H1 (cell line): Measurements from ENCODE around the gene CEBPG. TPM values are rescaled to one million over a fixed set of nuclear protein-coding genes. Genes with fewer than 3 reads are reported as not detected.

Experiments
- CTCF ChIA-PET: fragments of 300-600 bp; sonication (Branson Sonifier 250); formaldehyde crosslinking; loops from one replicate; lab custom pipeline; 2021; ENCODE audit not compliant: partially characterized antibody; lab: Charles Lee
- POLR2A ChIA-PET: fragments of 300-600 bp; sonication (Branson Sonifier 250); formaldehyde crosslinking; loops from one replicate; lab custom pipeline; 2021; ENCODE audit warnings: inconsistent platforms; ENCODE audit not compliant: partially characterized antibody; lab: Charles Lee
- DNase-seq, 2 experiments: peaks; one replicate each; pipeline versions ENCODE4 v3.0.0 to v3.0.0-alpha.2; 2010 to 2022; ENCODE audit warnings: low spot score in 2 of 2, low read depth in 1 of 2, mixed read lengths in 1 of 2
- FAIRE-seq: peaks from 2 replicates; lab custom pipeline; 2011; peaks lifted over from hg19 to GRCh38; lab: Jason Lieb, UNC
- H2AFZ ChIP-seq: 2 replicates; pipeline ENCODE4 v1.8.1; 2012; ENCODE audit warnings: low read length, inconsistent platforms
- H2AK5ac ChIP-seq: 2 replicates; pipeline ENCODE4 v1.6.1; 2013; ENCODE audit warnings: low read depth, low read length
- H2BK120ac ChIP-seq: replicated peaks from 2 replicates; pipeline ENCODE3; 2013; ENCODE audit warnings: low read depth, low read length, inconsistent platforms
- H2BK12ac ChIP-seq: 2 replicates; pipeline ENCODE4 v1.6.1; 2013; ENCODE audit warnings: low read depth, low read length
- H2BK15ac ChIP-seq: 2 replicates; pipeline ENCODE4 v1.6.1; 2013; ENCODE audit warnings: low read length
- H2BK20ac ChIP-seq: 2 replicates; pipeline ENCODE4 v1.6.1; 2013; ENCODE audit warnings: low read length
- H2BK5ac ChIP-seq: 2 replicates; pipeline ENCODE4 v1.6.1; 2013; ENCODE audit warnings: low read depth, low read length
- H3K14ac ChIP-seq: 2 replicates; pipeline ENCODE4 v1.6.1; 2013; ENCODE audit warnings: inconsistent platforms; ENCODE audit not compliant: insufficient read length
- H3K18ac ChIP-seq: 2 replicates; pipeline ENCODE4 v1.6.1; 2013; ENCODE audit warnings: low read length; ENCODE audit errors: extremely low read depth
- H3K23ac ChIP-seq: 2 replicates; pipeline ENCODE4 v1.6.1; 2013; ENCODE audit warnings: inconsistent platforms; ENCODE audit not compliant: insufficient read length
- H3K23me2 ChIP-seq: 2 replicates; pipeline ENCODE4 v1.6.1; 2013; ENCODE audit warnings: low read depth, low read length
- H3K27ac ChIP-seq: 2 replicates; pipeline ENCODE4 v1.6.1; 2011; ENCODE audit warnings: low read depth, low read length, inconsistent platforms
- H3K27me3 ChIP-seq, 4 experiments: replicated peaks in 1 of 4; 1 replicate in 1 of 4; 2 replicates in 3 of 4; pipeline versions ENCODE4 v1.6.1 to v1.8.1; 2011 to 2013; ENCODE audit warnings: low read length in 3 of 4, mild to moderate bottlenecking in 3 of 4, inconsistent platforms in 2 of 4, mixed read lengths in 2 of 4, moderate library complexity in 1 of 4; ENCODE audit not compliant: control insufficient read depth in 3 of 4, insufficient read depth in 3 of 4; ENCODE audit errors: extremely low read depth in 1 of 4
- H3K36me3 ChIP-seq, 4 experiments: 2 replicates each; pipeline versions ENCODE4 v1.6.1 to v1.8.1; 2011 to 2013; ENCODE audit warnings: mild to moderate bottlenecking in 4 of 4, low read length in 3 of 4, moderate library complexity in 2 of 4, control low read depth in 1 of 4, inconsistent platforms in 1 of 4; ENCODE audit not compliant: insufficient read depth in 4 of 4, control insufficient read depth in 2 of 4
- H3K4ac ChIP-seq: replicated peaks from 2 replicates; pipeline ENCODE3; 2013; ENCODE audit warnings: low read length, low read depth, mixed read lengths, inconsistent platforms; ENCODE audit not compliant: insufficient read length
- H3K4me1 ChIP-seq, 4 experiments: replicated peaks in 1 of 4; 1 replicate in 1 of 4; 2 replicates in 3 of 4; pipeline versions ENCODE4 v1.6.1 to v1.8.1; 2011 to 2013; ENCODE audit warnings: low read length in 3 of 4, inconsistent platforms in 2 of 4, mixed read lengths in 1 of 4; ENCODE audit not compliant: insufficient read depth in 4 of 4, control insufficient read depth in 3 of 4
- H3K4me2 ChIP-seq, 2 experiments: 2 replicates each; pipeline versions ENCODE4 v1.6.1 to v1.8.1; 2011 to 2013; ENCODE audit warnings: low read depth in 2 of 2, low read length in 2 of 2, control low read depth in 1 of 2, inconsistent platforms in 1 of 2, mild to moderate bottlenecking in 1 of 2; ENCODE audit not compliant: insufficient read depth in 1 of 2
- H3K4me3 ChIP-seq, 4 experiments: fragments of 200-600, 300-600 bp in 1 of 4; sonication (generic), shearing (Covaris generic), sonication (Bioruptor Twin) in 1 of 4; 2 replicates each; pipeline versions ENCODE4 v1.5.1 to v1.8.1; 2011 to 2016; ENCODE audit warnings: low read length in 4 of 4, low read depth in 3 of 4, control low read depth in 2 of 4, inconsistent platforms in 2 of 4, mild to moderate bottlenecking in 2 of 4, mixed read lengths in 1 of 4, moderate library complexity in 1 of 4; ENCODE audit not compliant: insufficient read depth in 2 of 4; ENCODE audit errors: extremely low read depth in 1 of 4
- H3K56ac ChIP-seq: replicated peaks from 2 replicates; pipeline ENCODE3; 2013; ENCODE audit warnings: low read depth, mild to moderate bottlenecking, mixed read lengths, low read length, inconsistent platforms; ENCODE audit not compliant: insufficient read length
- H3K79me1 ChIP-seq: 2 replicates; pipeline ENCODE4 v1.6.1; 2013; ENCODE audit warnings: low read depth, low read length, control low read depth
- H3K79me2 ChIP-seq, 2 experiments: 2 replicates each; pipeline versions ENCODE4 v1.6.1 to v1.8.1; 2012 to 2013; ENCODE audit warnings: low read length in 2 of 2, mild to moderate bottlenecking in 2 of 2, inconsistent platforms in 1 of 2; ENCODE audit not compliant: insufficient read depth in 2 of 2, control insufficient read depth in 1 of 2
- H3K9ac ChIP-seq, 4 experiments: replicated peaks in 1 of 4; 1 replicate in 1 of 4; 2 replicates in 3 of 4; pipeline versions ENCODE4 v1.6.1 to v1.8.1; 2011 to 2013; ENCODE audit warnings: low read depth in 3 of 4, low read length in 3 of 4, control low read depth in 2 of 4, mild to moderate bottlenecking in 2 of 4, moderate library complexity in 2 of 4, inconsistent platforms in 1 of 4; ENCODE audit errors: extremely low read depth in 1 of 4
- H3K9me3 ChIP-seq, 2 experiments: 2 replicates each; pipeline versions ENCODE4 v1.6.1 to v1.8.1; 2012 to 2013; ENCODE audit warnings: mild to moderate bottlenecking in 2 of 2, moderate library complexity in 2 of 2, control low read depth in 1 of 2, inconsistent platforms in 1 of 2, low read depth in 1 of 2, low read length in 1 of 2, mixed read lengths in 1 of 2; ENCODE audit not compliant: insufficient read depth in 2 of 2
- H4K20me1 ChIP-seq, 2 experiments: replicated peaks in 1 of 2; 2 replicates each; pipeline versions ENCODE3 to v1.8.1; 2011 to 2013; ENCODE audit warnings: inconsistent platforms in 2 of 2, low read length in 2 of 2, mild to moderate bottlenecking in 1 of 2; ENCODE audit not compliant: insufficient read depth in 2 of 2, control insufficient read depth in 1 of 2
- H4K5ac ChIP-seq: 2 replicates; pipeline ENCODE4 v1.6.1; 2013; ENCODE audit warnings: low read length, low read depth, mixed read lengths, inconsistent platforms; ENCODE audit not compliant: insufficient read length
- H4K8ac ChIP-seq: 2 replicates; pipeline ENCODE4 v1.8.0; 2013; ENCODE audit warnings: mild to moderate bottlenecking, moderate library complexity, low read length, inconsistent platforms; ENCODE audit not compliant: insufficient read depth; ENCODE audit errors: extremely low read depth
- H4K91ac ChIP-seq: replicated peaks from 2 replicates; pipeline ENCODE3; 2013; ENCODE audit warnings: low read length, mixed read lengths, inconsistent platforms; ENCODE audit not compliant: insufficient read length
- EGR1 ChIP-seq: IDR thresholded peaks from 2 replicates; pipeline ENCODE4 v1.6.1; 2011; ENCODE audit warnings: low read depth, low read length, borderline replicate concordance
- KDM1A ChIP-seq: fragments of 200-600, 300-600 bp; sonication (generic); IDR thresholded peaks from 2 replicates; pipeline ENCODE4 v1.7.1; 2016; ENCODE audit warnings: mild to moderate bottlenecking, low read length, borderline replicate concordance
- RXRA ChIP-seq: IDR thresholded peaks from 2 replicates; pipeline ENCODE4 v1.6.1; 2011; ENCODE audit warnings: low read depth, mild to moderate bottlenecking, low read length, moderate library complexity; ENCODE audit not compliant: insufficient read depth
- WGBS, 2 experiments: shearing (Covaris generic) in 1 of 2; methylation state at CpG; one replicate each; pipeline versions ENCODE4 v1.1.6 to v1.1.7; 2013 to 2015; ENCODE audit warnings: low lambda C conversion rate in 2 of 2, mixed read lengths in 2 of 2, inconsistent platforms in 1 of 2, low coverage in 1 of 2, missing lambda C conversion rate in 1 of 2; ENCODE audit not compliant: insufficient replicate concordance in 2 of 2, insufficient coverage in 1 of 2, insufficient read length in 1 of 2; ENCODE audit errors: extremely low coverage in 1 of 2, missing lambda C conversion rate in 1 of 2; 5-methylcytosine and 5-hydroxymethylcytosine counted together
- polyA plus RNA-seq, 7 experiments: library from polyadenylated mRNA; depleted of rRNA in 3 of 7; stranded (reverse) in 5 of 7; unstranded in 2 of 7; fragments of >200 nt in 5 of 7; fragments of 200-250 nt in 2 of 7; gene quantifications; 1 replicate in 5 of 7; 2 replicates in 1 of 7; 4 replicates in 1 of 7; pipeline versions ENCODE4 v1.2.1 to v1.2.3, GENCODE V29; 2011 to 2013; ENCODE audit warnings: missing spikeins in 2 of 7, mixed read lengths in 2 of 7
- total RNA-seq: library from RNA; stranded (reverse); fragmentation: NEBNext Ultra II Directional; extraction: Animal tissue kit (Norgen Biotek cat#: 25700); gene quantifications from 2 replicates; pipeline ENCODE4 v1.2.1, GENCODE V29; 2021
- TF ChIP-seq, protein P1 (sequence below): IDR thresholded peaks from 2 replicates; pipeline ENCODE4 v1.6.1; 2012; ENCODE audit warnings: low read length, inconsistent platforms
- TF ChIP-seq, protein P2 (sequence below), 3 experiments: IDR thresholded peaks; 1 replicate in 2 of 3; 2 replicates in 1 of 3; pipeline versions ENCODE4 v1.5.1 to v1.6.1; 2011; ENCODE audit warnings: low read length in 3 of 3, mild to moderate bottlenecking in 3 of 3, inconsistent platforms in 2 of 3, low read depth in 1 of 3, moderate library complexity in 1 of 3; ENCODE audit not compliant: insufficient read depth in 1 of 3; ENCODE audit errors: control extremely low read depth in 1 of 3

The CEBPG gene
- total and polyA plus RNA-seq, 2 of the 8 experiments (the other 6 are each of a cell fraction or from before 2014, with no cell fraction given) = 12.3 to 35.4 TPM

DNA sequence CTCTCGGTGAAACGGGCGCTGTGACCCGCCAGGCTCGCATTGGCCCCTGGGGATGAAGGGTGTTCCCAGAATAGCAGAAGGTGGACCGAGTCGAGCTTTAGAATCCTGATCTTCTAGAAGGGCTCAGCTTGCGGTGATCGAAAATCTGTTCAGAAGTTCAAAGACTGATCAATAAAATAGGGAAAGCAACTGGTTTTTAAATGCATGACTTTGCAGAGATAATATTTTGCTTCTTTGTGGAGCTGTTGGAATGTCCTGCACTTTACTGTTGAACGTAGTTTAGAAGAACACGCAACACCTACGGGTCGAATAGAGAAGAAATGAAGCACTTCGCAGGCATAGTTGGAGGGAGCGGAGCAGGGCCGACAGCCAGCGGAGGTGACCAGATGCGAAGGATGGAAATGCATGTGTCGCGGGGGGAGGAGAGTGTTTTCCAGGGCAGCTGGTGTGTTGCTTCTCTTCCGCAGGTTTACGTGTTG lies 766 bp downstream of the CEBPG start:
- FAIRE-seq (no peak), DNase-seq (no peak)
- H3K23ac ChIP-seq = no peak overlapping the region
- no peak overlapping the region for H2AFZ ChIP-seq
- no peak overlapping the region for H4K5ac ChIP-seq
- ChIA-PET CTCF (interaction anchor here (0.6 to 1.6 kb wide), 10 partner anchors 10 to 160 kb away, joined by 3 to 6 read pairs (median 3); no protein-coding TSS in a partner anchor), POLR2A (interaction anchor here (0.8 to 6.1 kb wide), 35 partner anchors 10 to 229 kb away, joined by 3 to 87 read pairs (median 4); partner anchors contain the start of gene CEBPA)
- H2BK120ac ChIP-seq = no peak overlapping the region
- no peak overlapping the region for H2AK5ac ChIP-seq
- H3K23me2 ChIP-seq = peaks cover 6% of the 10 kb centered on the region
- peak overlapping the region; percentile 52; the same call in 1 of the 2 replicates for H2BK12ac ChIP-seq
- H3K56ac ChIP-seq = no peak overlapping the region
- no peak overlapping the region for H3K4ac ChIP-seq
- no peak overlapping the region for H2BK15ac ChIP-seq
- H3K27me3 ChIP-seq = no peaks in the 10 kb centered on the region
- H2BK5ac ChIP-seq = no peak overlapping the region
- H3K27ac ChIP-seq = no peak overlapping the region
- H3K4me1 ChIP-seq = peaks cover 4 to 12% (median 6%) of the 10 kb centered on the region in 4 experiments; a peak in 6 of 7 replicates
- H3K79me1 ChIP-seq = peaks cover 11% of the 10 kb centered on the region
- TF ChIP-seq, protein P1, sequence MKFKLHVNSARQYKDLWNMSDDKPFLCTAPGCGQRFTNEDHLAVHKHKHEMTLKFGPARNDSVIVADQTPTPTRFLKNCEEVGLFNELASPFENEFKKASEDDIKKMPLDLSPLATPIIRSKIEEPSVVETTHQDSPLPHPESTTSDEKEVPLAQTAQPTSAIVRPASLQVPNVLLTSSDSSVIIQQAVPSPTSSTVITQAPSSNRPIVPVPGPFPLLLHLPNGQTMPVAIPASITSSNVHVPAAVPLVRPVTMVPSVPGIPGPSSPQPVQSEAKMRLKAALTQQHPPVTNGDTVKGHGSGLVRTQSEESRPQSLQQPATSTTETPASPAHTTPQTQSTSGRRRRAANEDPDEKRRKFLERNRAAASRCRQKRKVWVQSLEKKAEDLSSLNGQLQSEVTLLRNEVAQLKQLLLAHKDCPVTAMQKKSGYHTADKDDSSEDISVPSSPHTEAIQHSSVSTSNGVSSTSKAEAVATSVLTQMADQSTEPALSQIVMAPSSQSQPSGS = no peak
- TF ChIP-seq, protein P2, sequence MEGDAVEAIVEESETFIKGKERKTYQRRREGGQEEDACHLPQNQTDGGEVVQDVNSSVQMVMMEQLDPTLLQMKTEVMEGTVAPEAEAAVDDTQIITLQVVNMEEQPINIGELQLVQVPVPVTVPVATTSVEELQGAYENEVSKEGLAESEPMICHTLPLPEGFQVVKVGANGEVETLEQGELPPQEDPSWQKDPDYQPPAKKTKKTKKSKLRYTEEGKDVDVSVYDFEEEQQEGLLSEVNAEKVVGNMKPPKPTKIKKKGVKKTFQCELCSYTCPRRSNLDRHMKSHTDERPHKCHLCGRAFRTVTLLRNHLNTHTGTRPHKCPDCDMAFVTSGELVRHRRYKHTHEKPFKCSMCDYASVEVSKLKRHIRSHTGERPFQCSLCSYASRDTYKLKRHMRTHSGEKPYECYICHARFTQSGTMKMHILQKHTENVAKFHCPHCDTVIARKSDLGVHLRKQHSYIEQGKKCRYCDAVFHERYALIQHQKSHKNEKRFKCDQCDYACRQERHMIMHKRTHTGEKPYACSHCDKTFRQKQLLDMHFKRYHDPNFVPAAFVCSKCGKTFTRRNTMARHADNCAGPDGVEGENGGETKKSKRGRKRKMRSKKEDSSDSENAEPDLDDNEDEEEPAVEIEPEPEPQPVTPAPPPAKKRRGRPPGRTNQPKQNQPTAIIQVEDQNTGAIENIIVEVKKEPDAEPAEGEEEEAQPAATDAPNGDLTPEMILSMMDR (IDR thresholded peaks at IDR 0.05; ENCODE audit: control extremely low read depth in 1 of 3, insufficient read depth in 1 of 3, low read depth in 1 of 3, low read length in 3 of 3) = peak in 1 of 3 experiments; percentile 2; a peak in 1 of 4 replicates
- TF ChIP-seq RXRA (no peak), EGR1 (no peak), KDM1A (no peak)
- peak overlapping the region; percentile 88 to 97 (median 94) for H3K9ac ChIP-seq
- peaks cover 25 to 52% of the 10 kb centered on the region in 2 experiments for H3K79me2 ChIP-seq
- no peak overlapping the region for H3K18ac ChIP-seq
- H3K9me3 ChIP-seq = no peaks in the 10 kb centered on the region
- H4K91ac ChIP-seq = no peak overlapping the region
- H3K4me3 ChIP-seq = peak overlapping the region; percentile 73 to 99 (median 83)
- peak overlapping the region; percentile 65 to 83 for H3K4me2 ChIP-seq
- no peak overlapping the region for H2BK20ac ChIP-seq
- H4K20me1 ChIP-seq = peaks cover 29 to 30% of the 10 kb centered on the region in 2 experiments
- WGBS, 2 experiments = 4% methylated on average over 22 of the region's 22 CpGs; no CpG with 5 or more reads in 1 of the 2 experiments
- no peak overlapping the region for H4K8ac ChIP-seq
- peaks cover 0 to under 1% (median 0%) of the 10 kb centered on the region in 4 experiments; a peak in 1 of 8 replicates for H3K36me3 ChIP-seq
- no peak overlapping the region for H3K14ac ChIP-seq
